Spleen (tissue), 11 donors: ENCODE measurements around the gene LYL1. TPM values are rescaled to one million over a fixed set of nuclear protein-coding genes. Genes with fewer than 3 reads are reported as not detected.

Source experiments
- DNase-seq: peaks from one replicate; pipeline ENCODE4 v3.0.0-alpha.2; 2020
- H3K27ac ChIP-seq, 8 donors: fragments of 200-600 bp; sonication (generic) in 7 of 8; 1 replicate in 4 of 8; 2 replicates in 4 of 8; pipeline versions ENCODE4 v1.5.0 to v1.8.0; 2016 to 2021; ENCODE audit warnings: inconsistent platforms in 4 of 8, mild to moderate bottlenecking in 4 of 8, moderate library complexity in 1 of 8
- H3K27me3 ChIP-seq, 7 donors: fragments of 200-600 bp; sonication (generic) in 6 of 7; replicated peaks in 1 of 7; 1 replicate in 4 of 7; 2 replicates in 3 of 7; pipeline versions ENCODE4 v1.5.0 to v1.8.0; 2016 to 2021; ENCODE audit warnings: inconsistent platforms in 3 of 7, mild to moderate bottlenecking in 1 of 7
- H3K36me3 ChIP-seq, 6 donors: fragments of 200-600 bp; sonication (generic) in 5 of 6; 1 replicate in 4 of 6; 2 replicates in 2 of 6; pipeline versions ENCODE4 v1.5.0 to v1.8.0; 2016 to 2021; ENCODE audit warnings: inconsistent platforms in 2 of 6
- H3K4me1 ChIP-seq, 6 donors: fragments of 200-600 bp; sonication (generic) in 5 of 6; 1 replicate in 3 of 6; 2 replicates in 3 of 6; pipeline versions ENCODE4 v1.5.0 to v1.8.0; 2016 to 2021; ENCODE audit warnings: inconsistent platforms in 3 of 6
- H3K4me3 ChIP-seq, 8 donors: fragments of 200-600 bp; sonication (generic) in 7 of 8; 1 replicate in 4 of 8; 2 replicates in 4 of 8; pipeline versions ENCODE4 v1.5.0 to v1.8.0; 2016 to 2021; ENCODE audit warnings: inconsistent platforms in 4 of 8, mild to moderate bottlenecking in 4 of 8, moderate library complexity in 2 of 8
- H3K9me3 ChIP-seq, 8 donors: fragments of 200-600 bp; sonication (generic) in 7 of 8; 1 replicate in 4 of 8; 2 replicates in 4 of 8; pipeline versions ENCODE4 v1.5.0 to v1.8.0; 2016 to 2021; ENCODE audit warnings: inconsistent platforms in 4 of 8
- CTCF ChIP-seq, 11 experiments: fragments of 200-600 bp in 7 of 11; fragments of 450-650 bp in 4 of 11; sonication (generic) in 4 of 11; IDR thresholded peaks in 8 of 11; conservative IDR thresholded peaks in 3 of 11; 1 replicate in 7 of 11; 2 replicates in 4 of 11; pipeline versions ENCODE4 v1.4.0 to v1.8.0; 2016 to 2021; ENCODE audit warnings: antibody characterized with exemption in 11 of 11, inconsistent platforms in 4 of 11, mild to moderate bottlenecking in 1 of 11
- POLR2A ChIP-seq, 3 donors: fragments of 450-650 bp; IDR thresholded peaks; one replicate each; pipeline ENCODE4 v1.5.1; 2017; ENCODE audit warnings: antibody characterized with exemption in 3 of 3, mild to moderate bottlenecking in 1 of 3
- POLR2AphosphoS5 ChIP-seq, 3 donors: sonication (generic); formaldehyde crosslinking; IDR thresholded peaks; one replicate each; pipeline ENCODE4 v1.5.1; 2017; ENCODE audit warnings: antibody characterized with exemption in 3 of 3
- WGBS, 5 donors: extraction: QIAGEN DNeasy Blood & Tissue Kit in 3 of 5; methylation state at CpG; one replicate each; pipeline versions ENCODE4 v1.1.5 to v1.1.7; 2013 to 2018; 5-methylcytosine and 5-hydroxymethylcytosine counted together
- intact Hi-C: fragments of 100-400 bp; cut with DNase I; formaldehyde crosslinking; loops from one replicate; pipeline ENCODE4 v1.15.0; 2023; ENCODE audit warnings: low total_unique reads
- polyA plus RNA-seq, 3 donors: library from polyadenylated mRNA; stranded (reverse); fragments of 200-250 nt; gene quantifications; one replicate each; pipeline ENCODE4 v1.2.1, GENCODE V29; 2013
- total RNA-seq, 7 donors: library from RNA; depleted of rRNA in 3 of 7; stranded (reverse); fragments of >200 nt in 3 of 7; fragmentation: NEBNext Ultra II Directional in 4 of 7; extraction: Animal tissue kit (Norgen Biotek cat#: 25700) in 4 of 7; gene quantifications; one replicate each; pipeline versions ENCODE4 v1.1.0 to v1.2.1, GENCODE V29; 2016 to 2021
- donor health status: healthy with polysubstance abuse.
- donor health status: DM: no; HTN: no; CAD: no; lungs with moderate emphysema.
- donor health status: DM: no; HTN: no; CAD: no.
- donor health status: Bipolar disorder and iron deficiency.
- donor health status: healthy.
- donor health status: DM: no; HTN: no; CAD: no.
- donor health status: DM: yes; HTN: yes; CAD: no.

LYL1 gene
- total and polyA plus RNA-seq, 10 donors, result 35.5 to 86.9 (median 59.4) TPM

- H3K9me3 ChIP-seq, result no peaks in the 10 kb centered on the region
- WGBS, 5 donors, result 1 to 3% (median 1%) methylated on average over 30 to 57 of the region's 57 CpGs
- no peaks in the 10 kb centered on the region for H3K27me3 ChIP-seq
- peak overlapping the region in 5 of 8 donors; percentile 62 to 88 (median 84) for H3K27ac ChIP-seq
- intact Hi-C loops, result no loop called here
- DNase-seq, result peak; percentile 91
- peak overlapping the region; percentile 81 to 100 (median 98) for H3K4me3 ChIP-seq
- peaks cover 22 to 86% (median 60%) of the 10 kb centered on the region in 6 donors for H3K4me1 ChIP-seq
- TF ChIP-seq POLR2AphosphoS5 (IDR thresholded peaks at IDR 0.05) (no peak), POLR2A (IDR thresholded peaks at IDR 0.05) (no peak), CTCF (IDR thresholded peaks at IDR 0.05 in 8 of 11, conservative IDR thresholded peaks at IDR 0.05 in 3 of 11) (no peak)
- H3K36me3 ChIP-seq, result peaks cover 0 to 33% (median 9%) of the 10 kb centered on the region in 6 donors
These were observed 16.0 kb upstream of the LYL1 start for GRCh38 chr19:13118424-13119193.

- H3K4me1 ChIP-seq, result peaks cover 22 to 82% (median 60%) of the 10 kb centered on the region in 6 donors
- H3K4me3 ChIP-seq, result peak within 1 kb of the TSS; percentile 81 to 100 (median 98)
- peak in 1 of 11 experiments; percentile 15 for TF ChIP-seq CTCF (IDR thresholded peaks at IDR 0.05 in 8 of 11, conservative IDR thresholded peaks at IDR 0.05 in 3 of 11)
- peak; percentile 58 to 70 (median 59) for TF ChIP-seq POLR2AphosphoS5 (IDR thresholded peaks at IDR 0.05)
- no peak for TF ChIP-seq POLR2A (IDR thresholded peaks at IDR 0.05)
- H3K27ac ChIP-seq, result peak within 1 kb of the TSS; percentile 71 to 88 (median 82)
- no peaks in the 10 kb centered on the region for H3K9me3 ChIP-seq
- WGBS, 5 donors, result 3 to 6% (median 3%) methylated on average over 26 to 65 of the region's 65 CpGs
- peak; percentile 98 for DNase-seq
- no peaks in the 10 kb centered on the region for H3K27me3 ChIP-seq
- intact Hi-C loops, result no loop called here
- H3K36me3 ChIP-seq, result peaks cover 0 to 41% (median 14%) of the 10 kb centered on the region in 6 donors
These were observed 15.2 kb upstream of the LYL1 start, which contains the start of gene NACC1 for GRCh38 chr19:13117772-13118423. Gene NACC1, plus strand, starts transcription at chr19:13118264. Its CDS starts 16,944 bp downstream, at chr19:13135208.

- Histone ChIP-seq H3K27me3 (no peaks in the 10 kb centered on the region), H3K4me1 (peaks cover 22 to 76% (median 60%) of the 10 kb centered on the region in 6 donors), H3K4me3 (peak overlapping the region; percentile 81 to 100 (median 97)), H3K27ac (peak overlapping the region; percentile 71 to 88 (median 82)), H3K9me3 (no peaks in the 10 kb centered on the region), H3K36me3 (peaks cover 0 to 47% (median 17%) of the 10 kb centered on the region in 6 donors)
- WGBS, 5 donors, result 12 to 26% (median 14%) methylated on average over 20 of the region's 20 CpGs
- no peak for DNase-seq
- intact Hi-C loops, result no loop called here
- TF ChIP-seq CTCF (IDR thresholded peaks at IDR 0.05 in 8 of 11, conservative IDR thresholded peaks at IDR 0.05 in 3 of 11) (no peak), POLR2AphosphoS5 (IDR thresholded peaks at IDR 0.05) (no peak), POLR2A (IDR thresholded peaks at IDR 0.05) (no peak)
These were observed 14.6 kb upstream of the LYL1 start for GRCh38 chr19:13117176-13117771.
